Hepatocyte (in vitro differentiated cells): ENCODE results near the gene FADS1. TPM values are rescaled to one million over a fixed set of nuclear protein-coding genes. Genes with fewer than 3 reads are reported as not detected.

Source experiments
- DNase-seq: peaks from one replicate; pipeline ENCODE4 v3.0.0-alpha.2; 2016; ENCODE audit warnings: low spot score
- H2AFZ ChIP-seq: fragments of 200-600 bp; sonication (generic); 2 replicates; pipeline ENCODE4 v1.6.0; 2016; ENCODE audit warnings: antibody characterized with exemption, mild to moderate bottlenecking
- H3K27ac ChIP-seq: fragments of 200-600 bp; sonication (generic); 2 replicates; pipeline ENCODE4 v1.5.1; 2016; ENCODE audit warnings: mild to moderate bottlenecking
- H3K27me3 ChIP-seq: fragments of 200-600 bp; sonication (generic); 2 replicates; pipeline ENCODE4 v1.6.1; 2016
- H3K36me3 ChIP-seq: fragments of 200-600 bp; sonication (generic); replicated peaks from 2 replicates; pipeline ENCODE4 v1.5.1; 2016; ENCODE audit warnings: low read depth; ENCODE audit not compliant: insufficient read depth
- H3K4me1 ChIP-seq: fragments of 200-600 bp; sonication (generic); 2 replicates; pipeline ENCODE4 v1.5.1; 2016; ENCODE audit warnings: mild to moderate bottlenecking, moderate library complexity; ENCODE audit not compliant: insufficient read depth
- H3K4me2 ChIP-seq: fragments of 200-600 bp; sonication (generic); 2 replicates; pipeline ENCODE4 v1.6.0; 2016
- H3K4me3 ChIP-seq: fragments of 200-600 bp; sonication (generic); 2 replicates; pipeline ENCODE4 v1.5.1; 2016; ENCODE audit warnings: mild to moderate bottlenecking
- H3K79me2 ChIP-seq: fragments of 200-600 bp; sonication (generic); 2 replicates; pipeline ENCODE4 v1.6.0; 2017; ENCODE audit warnings: mild to moderate bottlenecking
- H3K9me2 ChIP-seq: fragments of 200-600 bp; sonication (generic); replicated peaks from 2 replicates; pipeline ENCODE4 v1.6.0; 2017; ENCODE audit warnings: mild to moderate bottlenecking; ENCODE audit not compliant: insufficient read depth
- H3K9me3 ChIP-seq: fragments of 200-600 bp; sonication (generic); 2 replicates; pipeline ENCODE4 v1.5.1; 2016; ENCODE audit warnings: low read depth, mild to moderate bottlenecking
- H4K20me1 ChIP-seq: fragments of 200-600 bp; sonication (generic); 2 replicates; pipeline ENCODE4 v1.6.0; 2016; ENCODE audit warnings: mild to moderate bottlenecking; ENCODE audit not compliant: insufficient read depth, poor library complexity, severe bottlenecking
- EZH2 ChIP-seq: fragments of 200-600 bp; sonication (generic); IDR thresholded peaks from 2 replicates; pipeline ENCODE4 v1.6.1; 2016; ENCODE audit warnings: antibody characterized with exemption, mild to moderate bottlenecking, borderline replicate concordance
- EZH2phosphoT487 ChIP-seq: fragments of 200-600 bp; sonication (generic); IDR thresholded peaks from one replicate; pipeline ENCODE4 v1.6.1; 2018; ENCODE audit warnings: antibody characterized with exemption, mild to moderate bottlenecking, low read depth, moderate library complexity; ENCODE audit not compliant: unreplicated experiment, severe bottlenecking
- WGBS: methylation state at CpG from one replicate; pipeline ENCODE4 v1.1.6; 2016; ENCODE audit warnings: low lambda C conversion rate; ENCODE audit errors: missing lambda C conversion rate; 5-methylcytosine and 5-hydroxymethylcytosine counted together
- polyA plus RNA-seq: library from polyadenylated mRNA; unstranded; fragments of >200 nt; fragmentation: Nextera tagmentation; extraction: Ambion mirVana; gene quantifications from 2 replicates; pipeline ENCODE4 v1.2.1, GENCODE V29; 2016
- total RNA-seq: library from RNA; depleted of rRNA; stranded (reverse); fragments of >200 nt; gene quantifications from 2 replicates; pipeline ENCODE4 v1.2.3, GENCODE V29; 2014
- TF ChIP-seq, protein P1 (sequence below): fragments of 200-600 bp; sonication (generic); IDR thresholded peaks from 2 replicates; pipeline ENCODE4 v1.5.1; 2016; ENCODE audit warnings: antibody characterized with exemption, mild to moderate bottlenecking; ENCODE audit not compliant: poor library complexity

Gene FADS1
- total and polyA plus RNA-seq, 2 experiments from 2014 or later, result 151 to 230 TPM

DNA sequence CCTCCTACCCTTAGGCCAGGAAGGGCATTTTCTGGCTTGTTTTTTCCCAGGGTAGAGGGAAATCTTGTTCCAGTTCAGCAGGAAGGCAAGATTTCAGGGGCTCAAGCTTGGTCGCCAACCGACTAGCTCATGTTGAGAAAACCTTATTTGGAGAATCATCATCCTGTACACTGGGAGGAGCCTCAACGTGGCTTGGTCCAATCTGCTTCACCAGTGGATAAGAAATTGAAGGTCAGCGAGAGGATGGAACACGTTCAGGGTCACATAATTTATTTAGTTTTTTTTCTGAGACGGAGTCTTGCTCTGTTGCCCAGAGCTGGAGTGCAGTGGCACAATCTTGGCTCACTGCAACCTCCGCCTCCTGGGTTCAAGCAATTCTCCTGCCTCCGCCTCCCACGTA is 31.8 kb upstream of the FADS1 start:
- no peaks in the 10 kb centered on the region for H3K36me3 ChIP-seq
- no peak for DNase-seq
- no peaks in the 10 kb centered on the region for H4K20me1 ChIP-seq
- no peak overlapping the region for H3K4me3 ChIP-seq
- no peaks in the 10 kb centered on the region for H3K9me2 ChIP-seq
- WGBS, result 97% methylated on average over 9 of the region's 9 CpGs
- no peak overlapping the region for H2AFZ ChIP-seq
- H3K79me2 ChIP-seq, result no peaks in the 10 kb centered on the region
- no peaks in the 10 kb centered on the region for H3K4me1 ChIP-seq
- no peak overlapping the region for H3K4me2 ChIP-seq
- H3K27ac ChIP-seq, result no peak overlapping the region
- H3K27me3 ChIP-seq, result no peaks in the 10 kb centered on the region
- no peaks in the 10 kb centered on the region for H3K9me3 ChIP-seq
- TF ChIP-seq, protein P1, sequence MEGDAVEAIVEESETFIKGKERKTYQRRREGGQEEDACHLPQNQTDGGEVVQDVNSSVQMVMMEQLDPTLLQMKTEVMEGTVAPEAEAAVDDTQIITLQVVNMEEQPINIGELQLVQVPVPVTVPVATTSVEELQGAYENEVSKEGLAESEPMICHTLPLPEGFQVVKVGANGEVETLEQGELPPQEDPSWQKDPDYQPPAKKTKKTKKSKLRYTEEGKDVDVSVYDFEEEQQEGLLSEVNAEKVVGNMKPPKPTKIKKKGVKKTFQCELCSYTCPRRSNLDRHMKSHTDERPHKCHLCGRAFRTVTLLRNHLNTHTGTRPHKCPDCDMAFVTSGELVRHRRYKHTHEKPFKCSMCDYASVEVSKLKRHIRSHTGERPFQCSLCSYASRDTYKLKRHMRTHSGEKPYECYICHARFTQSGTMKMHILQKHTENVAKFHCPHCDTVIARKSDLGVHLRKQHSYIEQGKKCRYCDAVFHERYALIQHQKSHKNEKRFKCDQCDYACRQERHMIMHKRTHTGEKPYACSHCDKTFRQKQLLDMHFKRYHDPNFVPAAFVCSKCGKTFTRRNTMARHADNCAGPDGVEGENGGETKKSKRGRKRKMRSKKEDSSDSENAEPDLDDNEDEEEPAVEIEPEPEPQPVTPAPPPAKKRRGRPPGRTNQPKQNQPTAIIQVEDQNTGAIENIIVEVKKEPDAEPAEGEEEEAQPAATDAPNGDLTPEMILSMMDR, result no peak
- TF ChIP-seq EZH2phosphoT487, result no peak
- TF ChIP-seq EZH2, result no peak

DNA sequence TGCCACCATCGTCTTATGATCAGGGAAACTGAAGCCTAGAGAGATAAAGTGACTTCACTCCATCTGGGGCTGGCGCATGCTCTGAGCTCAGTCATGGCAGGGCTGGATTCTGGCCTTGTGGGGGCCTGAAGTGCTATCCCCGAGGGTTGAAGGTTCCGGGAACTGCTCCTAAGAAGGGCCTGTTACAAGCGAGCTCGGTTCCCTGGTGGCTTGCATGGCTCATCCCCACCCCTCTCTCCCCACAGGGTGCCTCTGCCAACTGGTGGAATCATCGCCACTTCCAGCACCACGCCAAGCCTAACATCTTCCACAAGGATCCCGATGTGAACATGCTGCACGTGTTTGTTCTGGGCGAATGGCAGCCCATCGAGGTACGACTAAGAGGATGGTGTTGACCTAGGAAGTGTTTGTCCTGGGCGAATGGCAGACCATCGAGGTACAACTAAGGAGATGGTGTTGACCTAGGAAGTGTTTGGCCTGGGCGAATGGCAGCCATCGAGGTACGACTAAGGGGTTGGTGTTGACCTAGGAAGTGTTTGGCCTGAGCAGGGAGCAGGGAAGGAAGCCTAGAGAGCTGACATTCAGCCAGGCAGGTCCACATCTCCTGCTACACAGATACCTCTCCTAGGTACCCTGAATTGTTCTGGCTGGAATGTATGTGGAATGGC is 31.2 kb upstream of the FADS1 start:
- Histone ChIP-seq H3K27me3 (no peaks in the 10 kb centered on the region), H4K20me1 (no peaks in the 10 kb centered on the region), H3K36me3 (no peaks in the 10 kb centered on the region), H3K4me1 (no peaks in the 10 kb centered on the region), H3K4me2 (no peak overlapping the region), H3K79me2 (no peaks in the 10 kb centered on the region), H3K9me2 (no peaks in the 10 kb centered on the region), H3K27ac (no peak overlapping the region), H2AFZ (no peak overlapping the region), H3K4me3 (no peak overlapping the region), H3K9me3 (no peaks in the 10 kb centered on the region)
- 94% methylated on average over 18 of the region's 18 CpGs for WGBS
- no peak for TF ChIP-seq EZH2
- DNase-seq, result no peak

DNA sequence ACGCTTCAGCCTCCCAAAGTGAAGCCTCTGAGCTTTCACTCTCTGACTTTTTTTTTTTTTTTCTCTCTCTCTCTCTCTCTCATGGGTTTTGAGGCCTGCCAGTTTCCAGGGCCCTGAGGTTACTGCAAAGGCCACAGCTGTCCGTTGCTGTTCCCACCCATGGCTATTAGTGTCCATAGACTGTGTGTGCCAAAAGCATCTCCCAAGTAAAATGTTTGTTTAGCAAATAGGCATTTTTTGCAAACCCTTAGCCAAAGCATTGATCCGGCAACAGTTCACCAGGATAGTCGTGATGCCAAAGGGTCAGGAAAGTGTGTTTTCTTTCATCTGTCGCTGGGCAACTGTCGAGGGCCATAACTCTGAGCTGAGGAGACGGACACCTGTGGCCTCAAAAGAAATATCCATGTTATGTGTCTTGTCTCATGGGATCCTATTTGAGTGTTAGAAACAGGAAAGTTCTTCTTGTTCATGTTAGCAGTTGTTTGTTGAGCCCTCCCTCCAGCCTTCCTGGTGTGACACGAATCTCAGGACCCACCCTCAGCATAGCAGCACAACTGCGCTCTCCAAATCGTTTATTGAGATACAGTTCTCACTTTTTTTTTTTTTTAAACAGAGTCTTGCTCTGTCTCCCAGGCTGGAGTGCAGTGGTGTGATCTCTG is 29.7 kb upstream of the FADS1 start:
- Histone ChIP-seq H4K20me1 (no peaks in the 10 kb centered on the region), H2AFZ (no peak overlapping the region)
- TF ChIP-seq, protein P1, result no peak
- no peak for TF ChIP-seq EZH2

DNA sequence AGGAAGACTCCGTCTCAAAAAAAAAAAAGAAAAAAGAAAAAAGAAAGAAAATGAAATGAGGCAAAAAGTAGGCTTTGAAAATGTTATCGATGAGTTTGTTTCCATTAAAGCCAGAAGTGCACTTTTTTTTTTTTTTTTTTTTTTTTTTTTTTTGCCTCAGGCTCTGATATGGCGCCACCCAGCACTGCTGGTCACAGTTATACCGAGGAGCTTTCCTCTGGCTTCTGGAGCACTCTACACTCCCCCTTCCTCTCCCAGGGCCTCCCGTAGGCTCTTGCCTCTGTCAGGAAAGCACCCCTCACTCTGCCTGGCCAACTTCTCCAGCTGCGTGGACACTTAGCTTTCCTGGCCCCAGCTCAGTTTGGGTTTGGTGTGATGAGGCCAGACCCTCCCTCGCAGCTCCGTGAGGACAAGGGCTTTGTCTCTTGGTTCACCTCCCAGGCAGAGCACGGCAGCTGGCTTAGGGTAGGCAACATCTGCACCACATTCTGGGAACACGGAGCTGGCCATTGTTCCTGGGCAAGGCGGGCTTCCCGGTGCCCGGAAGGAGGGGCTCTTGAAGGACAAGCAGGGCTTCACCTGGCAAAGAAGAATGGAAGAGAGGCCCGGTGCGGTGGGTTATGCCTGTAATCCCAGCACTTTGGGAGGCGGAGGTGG is 28.2 kb upstream of the FADS1 start:
- Histone ChIP-seq H3K4me3 (no peak overlapping the region), H4K20me1 (no peaks in the 10 kb centered on the region), H3K4me1 (no peaks in the 10 kb centered on the region), H2AFZ (no peak overlapping the region), H3K79me2 (peaks cover 3% of the 10 kb centered on the region), H3K27ac (no peak overlapping the region), H3K27me3 (no peaks in the 10 kb centered on the region), H3K36me3 (no peaks in the 10 kb centered on the region), H3K4me2 (no peak overlapping the region), H3K9me2 (no peaks in the 10 kb centered on the region), H3K9me3 (no peaks in the 10 kb centered on the region)
- WGBS, result 92% methylated on average over 16 of the region's 16 CpGs
- TF ChIP-seq EZH2phosphoT487 (no peak), EZH2 (no peak)
- TF ChIP-seq, protein P1, result no peak
- no peak for DNase-seq

More for the DNA sequence above, 29.7 kb upstream of the FADS1 start:
- H3K4me2 ChIP-seq, result no peak overlapping the region
- H3K36me3 ChIP-seq, result no peaks in the 10 kb centered on the region
- H3K9me2 ChIP-seq, result no peaks in the 10 kb centered on the region
- peaks cover 2% of the 10 kb centered on the region for H3K79me2 ChIP-seq
- no peak for DNase-seq
- no peaks in the 10 kb centered on the region for H3K9me3 ChIP-seq
- H3K4me1 ChIP-seq, result no peaks in the 10 kb centered on the region
- 95% methylated on average over 10 of the region's 10 CpGs for WGBS
- H3K27ac ChIP-seq, result no peak overlapping the region
- no peaks in the 10 kb centered on the region for H3K27me3 ChIP-seq
- H3K4me3 ChIP-seq, result no peak overlapping the region
